Lower leg skin (tissue), 3 donors: ENCODE data around the gene ZDHHC14.

Source experiments
- CTCF ChIP-seq, 3 donors: fragments of 450-650 bp; IDR thresholded peaks; one replicate each; pipeline ENCODE4 v1.5.1; 2016; ENCODE audit warnings: antibody characterized with exemption in 3 of 3, mild to moderate bottlenecking in 3 of 3, moderate library complexity in 2 of 3
- POLR2A ChIP-seq, 2 donors: fragments of 450-650 bp; IDR thresholded peaks; one replicate each; pipeline ENCODE4 v1.6.1; 2016 to 2017; ENCODE audit warnings: antibody characterized with exemption in 2 of 2, mild to moderate bottlenecking in 1 of 2, moderate library complexity in 1 of 2

GRCh38 chr6:157488716-157489118 lies 107.7 kb downstream of the ZDHHC14 start:
- TF ChIP-seq CTCF (IDR thresholded peaks at IDR 0.05), result no peak
- no peak for TF ChIP-seq POLR2A (IDR thresholded peaks at IDR 0.05)
